ENCODE data around the gene UPK3B. TPM values are rescaled to one million over a fixed set of nuclear protein-coding genes. Genes with fewer than 3 reads are reported as not detected.
"Not testable (repeated sequence)": the region's sequence is repeated elsewhere in the genome, so short reads cannot be mapped to it uniquely, and the experiment has no call there.

Gene UPK3B
- total and polyA plus RNA-seq, 2 of the 13 experiments (the other 11 are each of a cell fraction or from before 2014, with no cell fraction given), result not detected

DNA sequence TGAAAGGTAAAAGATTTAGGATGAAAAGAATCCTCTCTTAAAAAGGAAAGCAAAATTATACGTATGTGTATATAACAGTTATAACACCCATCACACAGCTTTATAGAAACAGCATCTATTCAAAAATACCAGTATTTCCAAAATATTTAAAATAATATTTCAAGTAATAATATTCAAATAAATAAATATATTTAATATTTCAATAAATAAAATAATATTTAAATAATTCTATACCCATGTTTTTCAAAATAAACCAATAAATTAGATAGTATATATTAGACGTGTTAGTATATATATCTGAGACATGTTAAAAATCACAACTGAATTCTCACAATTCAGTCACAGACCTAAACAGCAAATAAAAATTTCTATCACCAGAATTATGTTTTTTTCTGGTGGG, 21.3 kb downstream of the UPK3B start:
- H3K4me1 ChIP-seq (ENCODE audit: insufficient read depth, low read length); H3K9ac ChIP-seq (ENCODE audit: insufficient read depth, low read depth, low read length); H3K27ac ChIP-seq (ENCODE audit: extremely low read length, insufficient read depth, low read length); POLR2A ChIA-PET; intact Hi-C loops (cut with micrococcal nuclease; ENCODE audit: unreplicated experiment); H3K9me3 ChIP-seq (ENCODE audit: low read length); H3K27me3 ChIP-seq (ENCODE audit: control insufficient read depth in 1 of 2, insufficient read depth in 2 of 2, low read length in 2 of 2); H2AFZ ChIP-seq (ENCODE audit: low read length); H3K36me3 ChIP-seq (replicated peaks in 1 of 2; ENCODE audit: control insufficient read depth in 1 of 2, insufficient read depth in 2 of 2, low read length in 2 of 2); H3K4me2 ChIP-seq (ENCODE audit: low read depth, low read length); DNase-seq (ENCODE audit: low spot score); FAIRE-seq; H4K20me1 ChIP-seq (ENCODE audit: insufficient read depth, low read length); H3K79me2 ChIP-seq (ENCODE audit: insufficient read depth, low read length); BruUV-seq (replicated peaks); ATAC-seq; in situ Hi-C loops (cut with HindIII; ENCODE audit: extremely low pct_ligation_motif_present, low pct_unique_long_range_greater_than_20kb); H3K4me3 ChIP-seq (replicated peaks in 1 of 3; ENCODE audit: insufficient read depth in 1 of 3, low read depth in 2 of 3, low read length in 3 of 3); CTCF ChIA-PET (ENCODE audit: low intra/inter-chr PET ratio, low total read pairs): not testable (repeated sequence)
- 62% methylated on average over 2 of the region's 2 CpGs for WGBS (ENCODE audit: low lambda C conversion rate)

DNA sequence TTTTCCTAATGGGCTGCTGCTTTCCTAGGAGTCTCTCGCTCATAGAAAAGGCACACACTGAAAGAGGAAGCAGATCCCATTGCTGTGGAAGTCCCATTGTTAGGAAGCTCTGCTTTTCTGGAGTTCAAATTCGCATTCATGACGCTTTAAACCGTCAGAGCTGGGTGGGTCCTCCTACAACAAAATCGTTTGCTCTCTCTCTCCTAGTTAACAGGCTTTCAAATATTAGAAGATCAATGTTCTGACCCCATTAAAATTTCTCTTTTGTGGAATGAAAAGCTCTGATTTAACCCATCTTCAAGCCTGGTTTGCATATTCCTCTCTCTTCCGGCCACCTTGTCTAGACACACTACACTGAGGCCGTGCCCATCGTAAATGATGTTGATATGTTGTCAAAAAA, 32.8 kb downstream of the UPK3B start, which contains the start of gene SPDYE16:
Gene SPDYE16 (minus strand): TSS at position 101 of the 400 bp plus-strand sequence. CDS start 1,838 bp downstream, outside the sequence.
- H3K4me3 ChIP-seq (replicated peaks in 1 of 3; ENCODE audit: insufficient read depth in 1 of 3, low read depth in 2 of 3, low read length in 3 of 3); in situ Hi-C loops (cut with HindIII; ENCODE audit: extremely low pct_ligation_motif_present, low pct_unique_long_range_greater_than_20kb); BruUV-seq (replicated peaks); H3K4me2 ChIP-seq (ENCODE audit: low read depth, low read length); H4K20me1 ChIP-seq (ENCODE audit: insufficient read depth, low read length); H3K27ac ChIP-seq (ENCODE audit: extremely low read length, insufficient read depth, low read length); H3K79me2 ChIP-seq (ENCODE audit: insufficient read depth, low read length); FAIRE-seq; H3K9ac ChIP-seq (ENCODE audit: insufficient read depth, low read depth, low read length); H3K36me3 ChIP-seq (replicated peaks in 1 of 2; ENCODE audit: control insufficient read depth in 1 of 2, insufficient read depth in 2 of 2, low read length in 2 of 2); CTCF ChIA-PET (ENCODE audit: low intra/inter-chr PET ratio, low total read pairs); H3K27me3 ChIP-seq (ENCODE audit: control insufficient read depth in 1 of 2, insufficient read depth in 2 of 2, low read length in 2 of 2); intact Hi-C loops (cut with micrococcal nuclease; ENCODE audit: unreplicated experiment); H3K9me3 ChIP-seq (ENCODE audit: low read length); DNase-seq (ENCODE audit: low spot score); POLR2A ChIA-PET; ATAC-seq; H2AFZ ChIP-seq (ENCODE audit: low read length); H3K4me1 ChIP-seq (ENCODE audit: insufficient read depth, low read length): not testable (repeated sequence)
- no CpG with 5 or more reads among the region's 8 CpGs for WGBS (ENCODE audit: low lambda C conversion rate)

All from HepG2 (cell line).